H1 (cell line): Measurements from ENCODE around the gene USP49.

Experiments used
- CBX8 ChIP-seq: fragments of 300-800, 300-1000 bp; sonication (generic); IDR thresholded peaks from 2 replicates; pipeline ENCODE4 v1.7.1; 2016; ENCODE audit warnings: low read depth, low read length, borderline replicate concordance
- CTCF ChIP-seq, 3 experiments: IDR thresholded peaks; 1 replicate in 2 of 3; 2 replicates in 1 of 3; pipeline versions ENCODE4 v1.5.1 to v1.6.1; 2011; ENCODE audit warnings: low read length in 3 of 3, mild to moderate bottlenecking in 3 of 3, inconsistent platforms in 2 of 3, low read depth in 1 of 3, moderate library complexity in 1 of 3; ENCODE audit not compliant: insufficient read depth in 1 of 3; ENCODE audit errors: control extremely low read depth in 1 of 3
- EGR1 ChIP-seq: IDR thresholded peaks from 2 replicates; pipeline ENCODE4 v1.6.1; 2011; ENCODE audit warnings: low read depth, low read length, borderline replicate concordance
- EZH2 ChIP-seq: fragments of 200-600 bp; sonication (generic); IDR thresholded peaks from 2 replicates; pipeline ENCODE4 v1.7.1; 2012; ENCODE audit warnings: low read depth, mild to moderate bottlenecking, moderate library complexity, low read length, inconsistent platforms; ENCODE audit not compliant: severe bottlenecking
- KDM5A ChIP-seq: fragments of 200-600 bp; IDR thresholded peaks from 2 replicates; pipeline ENCODE4 v1.7.1; 2012; ENCODE audit warnings: mild to moderate bottlenecking, low read length, inconsistent platforms, mixed read lengths
- POLR2A ChIP-seq, 2 experiments: IDR thresholded peaks; 1 replicate in 1 of 2; 2 replicates in 1 of 2; pipeline ENCODE4 v1.6.1; 2011; ENCODE audit warnings: low read depth in 2 of 2, low read length in 2 of 2, mild to moderate bottlenecking in 2 of 2; ENCODE audit errors: control extremely low read depth in 1 of 2
- SAP30 ChIP-seq: fragments of 300-600 bp; sonication (generic); IDR thresholded peaks from 2 replicates; pipeline ENCODE4 v1.7.1; 2012; ENCODE audit warnings: low read length, moderate library complexity, mild to moderate bottlenecking, inconsistent platforms; ENCODE audit not compliant: insufficient read depth, insufficient replicate concordance
- TAF1 ChIP-seq: IDR thresholded peaks from 2 replicates; pipeline ENCODE4 v1.6.1; 2011; ENCODE audit warnings: mild to moderate bottlenecking, low read depth, low read length
- TAF7 ChIP-seq: optimal IDR thresholded peaks from 2 replicates; pipeline ENCODE3; 2011; ENCODE audit warnings: low read depth, mild to moderate bottlenecking, inconsistent platforms, low read length, moderate library complexity, borderline replicate concordance

GRCh38 chr6:41822021-41822420 is 73.2 kb downstream of the USP49 start:
- TF ChIP-seq TAF7 (no peak), CBX8 (no peak), CTCF (IDR thresholded peaks at IDR 0.05; ENCODE audit: control extremely low read depth in 1 of 3, insufficient read depth in 1 of 3, low read depth in 1 of 3, low read length in 3 of 3) (no peak), KDM5A (no peak), SAP30 (no peak), TAF1 (no peak), EGR1 (no peak), POLR2A (IDR thresholded peaks at IDR 0.05; ENCODE audit: control extremely low read depth in 1 of 2, low read depth in 2 of 2, low read length in 2 of 2) (no peak), EZH2 (no peak)
